GM23338 (cell line): ENCODE measurements around the gene CX3CR1. TPM values are rescaled to one million over a fixed set of nuclear protein-coding genes. Genes with fewer than 3 reads are reported as not detected.

Experiments
- ATAC-seq: fragments of 200-7000 bp; cut with Tn5 transposase; 3 replicates; pipeline ENCODE4 v1.9.1; 2020
- DNase-seq: peaks from one replicate; pipeline ENCODE4 v3.0.0-alpha.2; 2015; ENCODE audit warnings: low spot score
- H2AFZ ChIP-seq: fragments of 200-600 bp; sonication (generic); 2 replicates; pipeline ENCODE4 v1.8.0; 2016; ENCODE audit warnings: antibody characterized with exemption, mild to moderate bottlenecking, moderate library complexity
- H3F3A ChIP-seq: fragments of 200-600 bp; sonication (generic); replicated peaks from 2 replicates; pipeline ENCODE4 v1.8.0; 2017; ENCODE audit warnings: antibody characterized with exemption, mixed run types, low read depth
- H3K27ac ChIP-seq: fragments of 200-600 bp; sonication (generic); 2 replicates; pipeline ENCODE4 v1.6.1; 2016; ENCODE audit warnings: low read depth
- H3K27me3 ChIP-seq: fragments of 200-600 bp; sonication (generic); 2 replicates; pipeline ENCODE4 v1.8.0; 2016; ENCODE audit warnings: mild to moderate bottlenecking, mixed run types, moderate library complexity; ENCODE audit not compliant: insufficient read depth
- H3K36me3 ChIP-seq: fragments of 200-600 bp; sonication (generic); 2 replicates; pipeline ENCODE4 v1.8.0; 2016; ENCODE audit warnings: mild to moderate bottlenecking; ENCODE audit not compliant: insufficient read depth
- H3K4me1 ChIP-seq: fragments of 200-600 bp; sonication (generic); 2 replicates; pipeline ENCODE4 v1.8.0; 2016; ENCODE audit warnings: mild to moderate bottlenecking, moderate library complexity; ENCODE audit not compliant: insufficient read depth
- H3K4me2 ChIP-seq: fragments of 200-600 bp; sonication (generic); 2 replicates; pipeline ENCODE4 v1.7.1; 2017; ENCODE audit warnings: mixed run types
- H3K4me3 ChIP-seq: fragments of 200-600 bp; sonication (generic); 2 replicates; pipeline ENCODE4 v1.6.1; 2016; ENCODE audit warnings: mixed run types
- H3K79me2 ChIP-seq: fragments of 200-600 bp; sonication (generic); replicated peaks from 2 replicates; pipeline ENCODE4 v1.8.0; 2017; ENCODE audit warnings: mild to moderate bottlenecking; ENCODE audit not compliant: insufficient read depth
- H3K9me2 ChIP-seq: fragments of 200-600 bp; sonication (generic); 2 replicates; pipeline ENCODE4 v1.8.0; 2017; ENCODE audit not compliant: insufficient read depth
- H4K20me1 ChIP-seq: fragments of 200-600 bp; sonication (generic); replicated peaks from 2 replicates; pipeline ENCODE4 v1.8.0; 2017; ENCODE audit warnings: mild to moderate bottlenecking; ENCODE audit not compliant: insufficient read depth
- H3K27ac Mint-ChIP-seq: 2 replicates; pipeline ENCODE4 v1.8.0; 2020; ENCODE audit warnings: inconsistent platforms, mild to moderate bottlenecking, moderate library complexity, mixed read lengths
- H3K27me3 Mint-ChIP-seq: 3 replicates; pipeline ENCODE4 v1.8.0; 2022; ENCODE audit warnings: low read depth, mild to moderate bottlenecking, moderate library complexity, mixed read lengths, inconsistent platforms; ENCODE audit not compliant: insufficient read depth, poor library complexity
- H3K36me3 Mint-ChIP-seq: 3 replicates; pipeline ENCODE4 v1.8.0; 2021; ENCODE audit warnings: low read depth, mild to moderate bottlenecking, inconsistent platforms, moderate library complexity, mixed read lengths
- H3K4me1 Mint-ChIP-seq: 3 replicates; pipeline ENCODE4 v1.8.0; 2020; ENCODE audit warnings: mild to moderate bottlenecking, inconsistent platforms, mixed read lengths
- H3K4me3 Mint-ChIP-seq: 3 replicates; pipeline ENCODE4 v1.8.0; 2021; ENCODE audit warnings: moderate library complexity, mild to moderate bottlenecking, inconsistent platforms, mixed read lengths
- H3K9me3 Mint-ChIP-seq: 3 replicates; pipeline ENCODE4 v1.8.0; 2020; ENCODE audit warnings: moderate library complexity, mild to moderate bottlenecking, inconsistent platforms, mixed read lengths
- CREB1 ChIP-seq: fragments of 250-450 bp; sonication (Bioruptor Pico); IDR thresholded peaks from 2 replicates; pipeline ENCODE4 v1.5.0; 2020; ENCODE audit warnings: low read depth, mild to moderate bottlenecking, moderate library complexity
- EZH2 ChIP-seq: fragments of 200-600 bp; sonication (generic); IDR thresholded peaks from one replicate; pipeline ENCODE4 v1.8.0; 2017; ENCODE audit warnings: antibody characterized with exemption, mild to moderate bottlenecking, low read depth; ENCODE audit not compliant: unreplicated experiment
- EZH2phosphoT487 ChIP-seq: fragments of 200-600 bp; sonication (generic); IDR thresholded peaks from one replicate; pipeline ENCODE4 v1.8.1; 2018; ENCODE audit warnings: antibody characterized with exemption; ENCODE audit not compliant: unreplicated experiment
- JUNB ChIP-seq: IDR thresholded peaks from one replicate; pipeline ENCODE4 v1.6.1; 2016; ENCODE audit warnings: antibody characterized with exemption; ENCODE audit not compliant: unreplicated experiment
- NANOG ChIP-seq: IDR thresholded peaks from 2 replicates; pipeline ENCODE4 v1.6.1; 2016; ENCODE audit warnings: antibody characterized with exemption, borderline replicate concordance
- STAT1 ChIP-seq: IDR thresholded peaks from one replicate; pipeline ENCODE4 v1.6.1; 2016; ENCODE audit warnings: antibody characterized with exemption; ENCODE audit not compliant: unreplicated experiment
- ZNF114 ChIP-seq: fragments of 250-450 bp; sonication (Bioruptor Pico); IDR thresholded peaks from 2 replicates; pipeline ENCODE4 v1.5.0; 2020; ENCODE audit warnings: mild to moderate bottlenecking, moderate library complexity
- ZNF331 ChIP-seq: fragments of 250-450 bp; sonication (Bioruptor Pico); IDR thresholded peaks from 2 replicates; pipeline ENCODE4 v1.5.0; 2020; ENCODE audit warnings: low read depth, mild to moderate bottlenecking, moderate library complexity
- ZNF462 ChIP-seq: fragments of 250-450 bp; sonication (Bioruptor Pico); IDR thresholded peaks from 2 replicates; pipeline ENCODE4 v1.5.0; 2020; ENCODE audit warnings: mild to moderate bottlenecking, moderate library complexity
- polyA plus RNA-seq: library from polyadenylated mRNA; unstranded; fragments of >200 nt; fragmentation: Nextera tagmentation; extraction: Ambion mirVana; gene quantifications from 2 replicates; pipeline ENCODE4 v1.2.1, GENCODE V29; 2016
- total RNA-seq: library from RNA; depleted of rRNA; stranded (reverse); fragments of >200 nt; shearing (Covaris generic); gene quantifications from 2 replicates; pipeline ENCODE4 v1.2.3, GENCODE V29; 2014
- TF ChIP-seq, protein P1 (sequence below): IDR thresholded peaks from one replicate; pipeline ENCODE4 v1.6.1; 2018; ENCODE audit warnings: antibody characterized with exemption; ENCODE audit not compliant: unreplicated experiment
- TF ChIP-seq, protein P2 (sequence below): IDR thresholded peaks from 2 replicates; pipeline ENCODE4 v1.6.1; 2016; ENCODE audit warnings: antibody characterized with exemption
- TF ChIP-seq, protein P3 (sequence below), 2 experiments: fragments of 200-600 bp in 1 of 2; sonication (generic) in 1 of 2; conservative IDR thresholded peaks; 2 replicates each; pipeline versions ENCODE4 v1.5.1 to v1.6.1; 2016 to 2017; ENCODE audit warnings: antibody characterized with exemption in 2 of 2, low read depth in 2 of 2, mild to moderate bottlenecking in 2 of 2, moderate library complexity in 1 of 2

Gene CX3CR1
- total and polyA plus RNA-seq, 2 experiments from 2014 or later, result 0.24 to 0.42 TPM

DNA sequence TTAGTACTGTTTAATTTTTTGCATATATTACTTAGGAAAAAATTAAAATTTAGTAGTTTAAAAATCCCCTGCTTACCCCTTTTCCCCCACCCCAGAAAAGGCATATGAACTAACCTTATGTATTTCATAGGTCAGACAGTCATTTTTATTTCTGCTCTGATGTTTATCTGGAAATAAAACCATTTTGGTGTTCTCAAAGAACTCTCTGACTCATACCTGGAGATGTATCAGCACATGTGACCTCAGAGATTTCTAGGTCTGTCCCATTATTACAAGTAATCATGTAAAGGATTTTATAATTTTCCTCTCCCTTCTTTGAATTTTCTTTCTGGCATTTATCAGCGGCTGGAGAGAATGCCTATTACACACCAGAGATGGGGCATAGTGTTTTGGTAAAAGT lies 35.6 kb upstream of the CX3CR1 start:
- Histone ChIP-seq H3K27me3 (no peaks in the 10 kb centered on the region), H4K20me1 (no peaks in the 10 kb centered on the region), H3F3A (no peaks in the 10 kb centered on the region), H3K9me2 (peaks cover 6% of the 10 kb centered on the region; the same call in 1 of the 2 replicates), H3K4me3 (no peak overlapping the region), H2AFZ (no peak overlapping the region), H3K4me1 (no peaks in the 10 kb centered on the region), H3K36me3 (no peaks in the 10 kb centered on the region), H3K4me2 (no peak overlapping the region), H3K27ac (no peak overlapping the region), H3K79me2 (no peaks in the 10 kb centered on the region)
- no peak for DNase-seq
- Mint-ChIP-seq H3K9me3 (peaks cover 35% of the 10 kb centered on the region), H3K27me3 (peaks cover 5% of the 10 kb centered on the region), H3K36me3 (peaks cover 6% of the 10 kb centered on the region; the same call in 1 of the 3 replicates), H3K4me3 (no peak overlapping the region), H3K4me1 (no peaks in the 10 kb centered on the region), H3K27ac (no peak overlapping the region)
- TF ChIP-seq ZNF462 (no peak), JUNB (no peak), ZNF331 (CRISPR knock-in tag) (no peak), NANOG (no peak), EZH2 (no peak), ZNF114 (CRISPR knock-in tag) (no peak), STAT1 (no peak), CREB1 (CRISPR knock-in tag) (no peak), EZH2phosphoT487 (no peak)
- TF ChIP-seq, protein P1, sequence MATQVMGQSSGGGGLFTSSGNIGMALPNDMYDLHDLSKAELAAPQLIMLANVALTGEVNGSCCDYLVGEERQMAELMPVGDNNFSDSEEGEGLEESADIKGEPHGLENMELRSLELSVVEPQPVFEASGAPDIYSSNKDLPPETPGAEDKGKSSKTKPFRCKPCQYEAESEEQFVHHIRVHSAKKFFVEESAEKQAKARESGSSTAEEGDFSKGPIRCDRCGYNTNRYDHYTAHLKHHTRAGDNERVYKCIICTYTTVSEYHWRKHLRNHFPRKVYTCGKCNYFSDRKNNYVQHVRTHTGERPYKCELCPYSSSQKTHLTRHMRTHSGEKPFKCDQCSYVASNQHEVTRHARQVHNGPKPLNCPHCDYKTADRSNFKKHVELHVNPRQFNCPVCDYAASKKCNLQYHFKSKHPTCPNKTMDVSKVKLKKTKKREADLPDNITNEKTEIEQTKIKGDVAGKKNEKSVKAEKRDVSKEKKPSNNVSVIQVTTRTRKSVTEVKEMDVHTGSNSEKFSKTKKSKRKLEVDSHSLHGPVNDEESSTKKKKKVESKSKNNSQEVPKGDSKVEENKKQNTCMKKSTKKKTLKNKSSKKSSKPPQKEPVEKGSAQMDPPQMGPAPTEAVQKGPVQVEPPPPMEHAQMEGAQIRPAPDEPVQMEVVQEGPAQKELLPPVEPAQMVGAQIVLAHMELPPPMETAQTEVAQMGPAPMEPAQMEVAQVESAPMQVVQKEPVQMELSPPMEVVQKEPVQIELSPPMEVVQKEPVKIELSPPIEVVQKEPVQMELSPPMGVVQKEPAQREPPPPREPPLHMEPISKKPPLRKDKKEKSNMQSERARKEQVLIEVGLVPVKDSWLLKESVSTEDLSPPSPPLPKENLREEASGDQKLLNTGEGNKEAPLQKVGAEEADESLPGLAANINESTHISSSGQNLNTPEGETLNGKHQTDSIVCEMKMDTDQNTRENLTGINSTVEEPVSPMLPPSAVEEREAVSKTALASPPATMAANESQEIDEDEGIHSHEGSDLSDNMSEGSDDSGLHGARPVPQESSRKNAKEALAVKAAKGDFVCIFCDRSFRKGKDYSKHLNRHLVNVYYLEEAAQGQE, result no peak
- TF ChIP-seq, protein P2, sequence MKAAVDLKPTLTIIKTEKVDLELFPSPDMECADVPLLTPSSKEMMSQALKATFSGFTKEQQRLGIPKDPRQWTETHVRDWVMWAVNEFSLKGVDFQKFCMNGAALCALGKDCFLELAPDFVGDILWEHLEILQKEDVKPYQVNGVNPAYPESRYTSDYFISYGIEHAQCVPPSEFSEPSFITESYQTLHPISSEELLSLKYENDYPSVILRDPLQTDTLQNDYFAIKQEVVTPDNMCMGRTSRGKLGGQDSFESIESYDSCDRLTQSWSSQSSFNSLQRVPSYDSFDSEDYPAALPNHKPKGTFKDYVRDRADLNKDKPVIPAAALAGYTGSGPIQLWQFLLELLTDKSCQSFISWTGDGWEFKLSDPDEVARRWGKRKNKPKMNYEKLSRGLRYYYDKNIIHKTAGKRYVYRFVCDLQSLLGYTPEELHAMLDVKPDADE, result no peak
- TF ChIP-seq, protein P3, sequence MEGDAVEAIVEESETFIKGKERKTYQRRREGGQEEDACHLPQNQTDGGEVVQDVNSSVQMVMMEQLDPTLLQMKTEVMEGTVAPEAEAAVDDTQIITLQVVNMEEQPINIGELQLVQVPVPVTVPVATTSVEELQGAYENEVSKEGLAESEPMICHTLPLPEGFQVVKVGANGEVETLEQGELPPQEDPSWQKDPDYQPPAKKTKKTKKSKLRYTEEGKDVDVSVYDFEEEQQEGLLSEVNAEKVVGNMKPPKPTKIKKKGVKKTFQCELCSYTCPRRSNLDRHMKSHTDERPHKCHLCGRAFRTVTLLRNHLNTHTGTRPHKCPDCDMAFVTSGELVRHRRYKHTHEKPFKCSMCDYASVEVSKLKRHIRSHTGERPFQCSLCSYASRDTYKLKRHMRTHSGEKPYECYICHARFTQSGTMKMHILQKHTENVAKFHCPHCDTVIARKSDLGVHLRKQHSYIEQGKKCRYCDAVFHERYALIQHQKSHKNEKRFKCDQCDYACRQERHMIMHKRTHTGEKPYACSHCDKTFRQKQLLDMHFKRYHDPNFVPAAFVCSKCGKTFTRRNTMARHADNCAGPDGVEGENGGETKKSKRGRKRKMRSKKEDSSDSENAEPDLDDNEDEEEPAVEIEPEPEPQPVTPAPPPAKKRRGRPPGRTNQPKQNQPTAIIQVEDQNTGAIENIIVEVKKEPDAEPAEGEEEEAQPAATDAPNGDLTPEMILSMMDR (conservative IDR thresholded peaks at IDR 0.05; ENCODE audit: low read depth in 2 of 2), result no peak
- ATAC-seq, result no peak
